Measurements from ENCODE around the gene WDR70. TPM values are rescaled to one million over a fixed set of nuclear protein-coding genes. Genes with fewer than 3 reads are reported as not detected.
"Not testable (repeated sequence)": the region's sequence is repeated elsewhere in the genome, so short reads cannot be mapped to it uniquely, and the experiment has no call there.

Gene WDR70
- total RNA-seq, 1 experiment from 2014 or later: 78.2 TPM

DNA sequence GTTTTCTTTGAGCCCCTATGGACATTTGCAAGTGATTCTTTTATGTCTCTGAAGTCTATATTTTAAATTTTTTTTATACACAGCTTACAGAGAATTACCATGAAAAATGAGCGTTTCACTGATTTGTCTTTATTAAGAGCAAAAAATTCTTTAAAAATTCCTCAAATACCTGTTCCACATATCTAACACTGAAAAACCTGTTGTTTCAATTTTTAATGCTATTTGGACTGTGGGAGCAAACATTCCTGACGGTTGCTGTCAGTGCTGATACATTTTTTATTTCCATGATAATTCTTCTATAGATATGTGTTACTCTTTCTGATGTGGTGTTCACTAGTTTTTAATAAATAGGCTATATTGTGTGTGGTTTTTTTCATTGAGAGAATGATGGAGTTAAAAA, 261.0 kb downstream of the WDR70 start:
- Histone ChIP-seq H3K27ac (no peak overlapping the region), H3K9me3 (ENCODE audit: insufficient read depth, low read depth) (no peaks in the 10 kb centered on the region), H3K36me3 (ENCODE audit: low read depth) (no peaks in the 10 kb centered on the region), H3K4me1 (replicated peaks; ENCODE audit: insufficient read depth) (no peaks in the 10 kb centered on the region), H3K27me3 (ENCODE audit: insufficient read depth, low read depth) (no peaks in the 10 kb centered on the region), H3K4me2 (no peak overlapping the region), H3K4me3 (no peak overlapping the region), H4K20me1 (ENCODE audit: insufficient read depth) (no peaks in the 10 kb centered on the region), H3F3A (ENCODE audit: insufficient read depth, low read depth) (0 out of 2 replicates have a peak, but pooled peaks cover 5% of the 10 kb centered on the region), H3K9me2 (ENCODE audit: insufficient read depth) (no peaks in the 10 kb centered on the region), H2AFZ (no peak overlapping the region), H3K79me2 (ENCODE audit: low read depth) (no peaks in the 10 kb centered on the region)
- no TSS peak for BruUV-seq (replicated peaks)
- DNase-seq: no peak
- ChIA-PET POLR2A (ENCODE audit: unreplicated experiment) (no interaction called here), CTCF (no interaction called here)
- intact Hi-C loops (cut with micrococcal nuclease; ENCODE audit: unreplicated experiment): no loop called here
- TF ChIP-seq, protein P1, sequence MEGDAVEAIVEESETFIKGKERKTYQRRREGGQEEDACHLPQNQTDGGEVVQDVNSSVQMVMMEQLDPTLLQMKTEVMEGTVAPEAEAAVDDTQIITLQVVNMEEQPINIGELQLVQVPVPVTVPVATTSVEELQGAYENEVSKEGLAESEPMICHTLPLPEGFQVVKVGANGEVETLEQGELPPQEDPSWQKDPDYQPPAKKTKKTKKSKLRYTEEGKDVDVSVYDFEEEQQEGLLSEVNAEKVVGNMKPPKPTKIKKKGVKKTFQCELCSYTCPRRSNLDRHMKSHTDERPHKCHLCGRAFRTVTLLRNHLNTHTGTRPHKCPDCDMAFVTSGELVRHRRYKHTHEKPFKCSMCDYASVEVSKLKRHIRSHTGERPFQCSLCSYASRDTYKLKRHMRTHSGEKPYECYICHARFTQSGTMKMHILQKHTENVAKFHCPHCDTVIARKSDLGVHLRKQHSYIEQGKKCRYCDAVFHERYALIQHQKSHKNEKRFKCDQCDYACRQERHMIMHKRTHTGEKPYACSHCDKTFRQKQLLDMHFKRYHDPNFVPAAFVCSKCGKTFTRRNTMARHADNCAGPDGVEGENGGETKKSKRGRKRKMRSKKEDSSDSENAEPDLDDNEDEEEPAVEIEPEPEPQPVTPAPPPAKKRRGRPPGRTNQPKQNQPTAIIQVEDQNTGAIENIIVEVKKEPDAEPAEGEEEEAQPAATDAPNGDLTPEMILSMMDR (conservative IDR thresholded peaks at IDR 0.05): no peak
- no peak for TF ChIP-seq EZH2 (IDR thresholded peaks at IDR 0.05; ENCODE audit: low read depth)

DNA sequence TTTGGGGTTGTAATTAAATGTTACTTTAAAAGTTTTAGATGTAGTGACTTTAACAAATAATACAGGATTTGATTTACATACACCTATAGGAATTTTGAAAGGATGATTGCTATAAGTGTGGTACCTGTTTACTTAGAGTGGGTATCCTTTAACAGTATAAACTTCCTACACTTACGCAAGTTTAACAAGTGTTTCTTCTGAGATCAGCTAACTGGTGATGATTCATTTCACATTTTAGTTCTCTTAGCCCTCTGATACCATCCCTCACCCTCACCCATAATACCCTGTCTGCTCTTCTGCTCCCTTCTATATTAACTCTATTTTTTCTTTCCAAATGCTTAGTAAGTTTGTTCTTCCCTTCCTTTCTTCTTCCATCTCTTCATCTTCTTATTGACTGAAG, 262.8 kb downstream of the WDR70 start:
- no peak overlapping the region for H3K27ac ChIP-seq
- no peaks in the 10 kb centered on the region for H3K9me3 ChIP-seq (ENCODE audit: insufficient read depth, low read depth)
- H3K4me3 ChIP-seq: no peak overlapping the region
- POLR2A ChIA-PET (ENCODE audit: unreplicated experiment): no interaction called here
- H2AFZ ChIP-seq: no peak overlapping the region
- no peaks in the 10 kb centered on the region for H3K9me2 ChIP-seq (ENCODE audit: insufficient read depth)
- no TSS peak for BruUV-seq (replicated peaks)
- no peaks in the 10 kb centered on the region for H3K36me3 ChIP-seq (ENCODE audit: low read depth)
- no peak overlapping the region for H3K4me2 ChIP-seq
- H3K27me3 ChIP-seq (ENCODE audit: insufficient read depth, low read depth): no peaks in the 10 kb centered on the region
- no peaks in the 10 kb centered on the region for H4K20me1 ChIP-seq (ENCODE audit: insufficient read depth)
- DNase-seq: no peak
- CTCF ChIA-PET: no interaction called here
- H3K4me1 ChIP-seq (replicated peaks; ENCODE audit: insufficient read depth): no peaks in the 10 kb centered on the region
- TF ChIP-seq, protein P1 (conservative IDR thresholded peaks at IDR 0.05): no peak
- TF ChIP-seq EZH2 (IDR thresholded peaks at IDR 0.05; ENCODE audit: low read depth): no peak
- 0 out of 2 replicates have a peak, but pooled peaks cover 5% of the 10 kb centered on the region for H3F3A ChIP-seq (ENCODE audit: insufficient read depth, low read depth)
- intact Hi-C loops (cut with micrococcal nuclease; ENCODE audit: unreplicated experiment): no loop called here
- H3K79me2 ChIP-seq (ENCODE audit: low read depth): no peaks in the 10 kb centered on the region

DNA sequence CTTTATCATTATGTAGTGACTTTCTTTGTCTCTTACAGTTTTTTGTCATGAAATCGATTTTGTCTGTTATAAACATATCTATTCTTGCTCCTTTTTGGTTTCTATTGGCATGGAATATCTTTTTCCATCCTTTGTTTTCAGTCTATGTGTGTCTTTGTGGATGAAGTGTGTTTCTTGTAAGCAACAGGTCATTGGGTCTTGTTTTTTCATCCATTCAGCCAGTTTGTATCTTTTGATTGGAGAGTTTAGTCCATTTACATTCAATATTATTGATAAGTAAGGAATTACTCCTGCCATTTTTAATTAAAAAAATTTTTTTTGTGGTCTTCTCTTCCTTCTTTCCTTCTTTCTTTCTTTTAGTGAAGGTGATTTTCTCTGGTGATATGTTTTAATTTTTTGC, 266.6 kb downstream of the WDR70 start:
- H3K4me2 ChIP-seq: no peak overlapping the region
- H3K27me3 ChIP-seq (ENCODE audit: insufficient read depth, low read depth): no peaks in the 10 kb centered on the region
- POLR2A ChIA-PET (ENCODE audit: unreplicated experiment): no interaction called here
- no peaks in the 10 kb centered on the region; the same call in 1 of the 2 replicates for H4K20me1 ChIP-seq (ENCODE audit: insufficient read depth)
- intact Hi-C loops (cut with micrococcal nuclease; ENCODE audit: unreplicated experiment): no loop called here
- no peak overlapping the region for H2AFZ ChIP-seq
- H3K9me3 ChIP-seq (ENCODE audit: insufficient read depth, low read depth): peaks cover 3% of the 10 kb centered on the region; the same call in 1 of the 2 replicates
- H3K4me1 ChIP-seq (replicated peaks; ENCODE audit: insufficient read depth): no peaks in the 10 kb centered on the region
- H3K4me3 ChIP-seq: no peak overlapping the region
- CTCF ChIA-PET: no interaction called here
- no peak for TF ChIP-seq EZH2 (IDR thresholded peaks at IDR 0.05; ENCODE audit: low read depth)
- TF ChIP-seq, protein P1 (conservative IDR thresholded peaks at IDR 0.05): no peak
- BruUV-seq (replicated peaks): no TSS peak
- H3K9me2 ChIP-seq (ENCODE audit: insufficient read depth): no peaks in the 10 kb centered on the region
- DNase-seq: no peak
- no peaks in the 10 kb centered on the region for H3K79me2 ChIP-seq (ENCODE audit: low read depth)
- 0 out of 2 replicates have a peak, but pooled peaks cover 5% of the 10 kb centered on the region for H3F3A ChIP-seq (ENCODE audit: insufficient read depth, low read depth)
- no peak overlapping the region for H3K27ac ChIP-seq
- H3K36me3 ChIP-seq (ENCODE audit: low read depth): no peaks in the 10 kb centered on the region

DNA sequence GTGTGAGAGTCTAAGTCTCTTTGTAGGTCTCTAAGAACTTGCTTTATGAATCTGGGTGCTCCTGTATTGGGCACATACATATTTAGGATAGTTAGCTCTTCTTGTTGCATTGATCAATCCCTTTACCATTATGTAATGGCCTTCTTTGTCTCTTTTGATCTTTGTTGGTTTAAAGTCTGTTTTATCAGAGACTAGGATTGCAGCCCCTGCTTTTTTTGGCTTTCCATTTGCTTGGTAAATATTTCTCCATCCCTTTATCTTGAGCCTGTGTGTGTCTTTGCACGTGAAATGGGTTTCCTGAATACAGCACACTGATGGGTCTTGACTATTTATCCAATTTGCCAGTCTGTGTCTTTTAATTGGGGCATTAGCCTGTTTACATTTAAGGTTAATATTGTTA, 275.4 kb downstream of the WDR70 start:
- intact Hi-C loops (cut with micrococcal nuclease; ENCODE audit: unreplicated experiment); BruUV-seq (replicated peaks): not testable (repeated sequence)
- CTCF ChIA-PET: interaction anchor here (0.6 kb wide), 1 partner anchor 279 kb away, joined by 3 read pairs; no protein-coding TSS in a partner anchor

More for the DNA sequence above, 275.4 kb downstream of the WDR70 start:
- H4K20me1 ChIP-seq (ENCODE audit: insufficient read depth); H2AFZ ChIP-seq; H3K79me2 ChIP-seq (ENCODE audit: low read depth); H3K27ac ChIP-seq; H3K9me2 ChIP-seq (ENCODE audit: insufficient read depth); H3K36me3 ChIP-seq (ENCODE audit: low read depth); H3F3A ChIP-seq (ENCODE audit: insufficient read depth, low read depth); H3K9me3 ChIP-seq (ENCODE audit: insufficient read depth, low read depth); POLR2A ChIA-PET (ENCODE audit: unreplicated experiment); H3K4me2 ChIP-seq; DNase-seq; H3K4me3 ChIP-seq; H3K4me1 ChIP-seq (replicated peaks; ENCODE audit: insufficient read depth); H3K27me3 ChIP-seq (ENCODE audit: insufficient read depth, low read depth): not testable (repeated sequence)

All from PC-9 (cell line).